RWPE2 (cell line): ENCODE measurements around the gene TAS2R20.

ENCODE experiments used
- ATAC-seq: fragments of 200-7000 bp; cut with Tn5 transposase; 3 replicates; pipeline ENCODE4 v1.9.1; 2021; ENCODE audit warnings: low read depth
- DNase-seq: peaks from one replicate; pipeline ENCODE4 v3.0.0-alpha.2; 2020; ENCODE audit warnings: low spot score
- H3K27ac ChIP-seq: fragments of 450-650 bp; 2 replicates; pipeline ENCODE4 v1.5.1; 2017; ENCODE audit warnings: mild to moderate bottlenecking; ENCODE audit not compliant: poor library complexity, severe bottlenecking
- H3K27me3 ChIP-seq: fragments of 250-450 bp; sonication (Bioruptor Pico); 2 replicates; pipeline ENCODE4 v1.5.1; 2021; ENCODE audit warnings: mild to moderate bottlenecking, moderate library complexity; ENCODE audit not compliant: insufficient read depth, poor library complexity, severe bottlenecking
- H3K36me3 ChIP-seq: fragments of 250-450 bp; sonication (Bioruptor Pico); 2 replicates; pipeline ENCODE4 v1.5.1; 2020; ENCODE audit warnings: low read depth, mild to moderate bottlenecking, moderate library complexity
- H3K4me1 ChIP-seq: fragments of 250-450 bp; sonication (Bioruptor Pico); 2 replicates; pipeline ENCODE4 v1.5.1; 2021; ENCODE audit warnings: mild to moderate bottlenecking, moderate library complexity; ENCODE audit not compliant: insufficient read depth, poor library complexity, severe bottlenecking
- H3K4me3 ChIP-seq: fragments of 250-450 bp; sonication (Bioruptor Pico); 2 replicates; pipeline ENCODE4 v1.5.1; 2021; ENCODE audit warnings: mild to moderate bottlenecking, moderate library complexity; ENCODE audit not compliant: severe bottlenecking
- H3K9me3 ChIP-seq: fragments of 250-450 bp; sonication (Bioruptor Pico); 2 replicates; pipeline ENCODE4 v1.5.1; 2021; ENCODE audit warnings: mild to moderate bottlenecking, moderate library complexity; ENCODE audit not compliant: severe bottlenecking
- TF ChIP-seq, protein P1 (sequence below): fragments of 450-650 bp; IDR thresholded peaks from one replicate; pipeline ENCODE4 v1.5.1; 2017; ENCODE audit warnings: mild to moderate bottlenecking, moderate library complexity; ENCODE audit not compliant: poor library complexity, severe bottlenecking

The TAS2R20 gene

DNA sequence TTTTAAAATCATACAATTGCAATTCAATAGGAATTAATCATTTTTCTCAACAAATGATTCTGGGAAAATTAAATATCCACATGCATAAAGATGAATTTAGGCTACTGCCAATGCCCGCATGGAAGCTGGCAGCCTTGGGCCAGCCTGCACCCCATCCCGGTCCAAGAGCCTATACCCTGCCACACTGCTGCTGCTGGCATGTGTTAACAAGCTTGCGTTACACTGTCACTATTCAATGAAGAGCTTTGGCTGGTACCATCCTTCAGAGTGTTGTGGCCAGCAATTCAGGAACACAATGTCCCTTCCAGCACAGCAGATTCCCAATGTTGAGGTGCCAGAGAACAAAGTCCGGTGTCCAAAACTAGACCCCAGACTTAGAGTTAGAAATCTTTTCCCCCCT lies 45.5 kb downstream of the TAS2R20 start:
- ATAC-seq: no peak
- no peak for DNase-seq
- Histone ChIP-seq H3K4me3 (no peak overlapping the region), H3K4me1 (no peaks in the 10 kb centered on the region), H3K9me3 (no peaks in the 10 kb centered on the region), H3K27ac (no peak overlapping the region), H3K36me3 (no peaks in the 10 kb centered on the region), H3K27me3 (no peaks in the 10 kb centered on the region)
- TF ChIP-seq, protein P1, sequence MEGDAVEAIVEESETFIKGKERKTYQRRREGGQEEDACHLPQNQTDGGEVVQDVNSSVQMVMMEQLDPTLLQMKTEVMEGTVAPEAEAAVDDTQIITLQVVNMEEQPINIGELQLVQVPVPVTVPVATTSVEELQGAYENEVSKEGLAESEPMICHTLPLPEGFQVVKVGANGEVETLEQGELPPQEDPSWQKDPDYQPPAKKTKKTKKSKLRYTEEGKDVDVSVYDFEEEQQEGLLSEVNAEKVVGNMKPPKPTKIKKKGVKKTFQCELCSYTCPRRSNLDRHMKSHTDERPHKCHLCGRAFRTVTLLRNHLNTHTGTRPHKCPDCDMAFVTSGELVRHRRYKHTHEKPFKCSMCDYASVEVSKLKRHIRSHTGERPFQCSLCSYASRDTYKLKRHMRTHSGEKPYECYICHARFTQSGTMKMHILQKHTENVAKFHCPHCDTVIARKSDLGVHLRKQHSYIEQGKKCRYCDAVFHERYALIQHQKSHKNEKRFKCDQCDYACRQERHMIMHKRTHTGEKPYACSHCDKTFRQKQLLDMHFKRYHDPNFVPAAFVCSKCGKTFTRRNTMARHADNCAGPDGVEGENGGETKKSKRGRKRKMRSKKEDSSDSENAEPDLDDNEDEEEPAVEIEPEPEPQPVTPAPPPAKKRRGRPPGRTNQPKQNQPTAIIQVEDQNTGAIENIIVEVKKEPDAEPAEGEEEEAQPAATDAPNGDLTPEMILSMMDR: no peak
